Tibial nerve (tissue), 4 donors: ENCODE measurements around the gene GNAI2.

Experiments used
- EP300 ChIP-seq, 2 donors: sonication (generic); formaldehyde crosslinking; IDR thresholded peaks; one replicate each; pipeline ENCODE4 v1.6.1; 2017; ENCODE audit warnings: antibody characterized with exemption in 2 of 2, mild to moderate bottlenecking in 1 of 2
- POLR2A ChIP-seq, 2 donors: fragments of 450-650 bp; IDR thresholded peaks; one replicate each; pipeline ENCODE4 v1.6.1; 2017; ENCODE audit warnings: antibody characterized with exemption in 2 of 2, mild to moderate bottlenecking in 2 of 2, moderate library complexity in 2 of 2
- TF ChIP-seq, protein P1 (sequence below), 5 experiments: fragments of 200-600 bp in 3 of 5; fragments of 450-650 bp in 2 of 5; sonication (generic) in 3 of 5; IDR thresholded peaks; one replicate each; pipeline ENCODE4 v1.5.1; 2016 to 2019; ENCODE audit warnings: antibody characterized with exemption in 5 of 5, mild to moderate bottlenecking in 3 of 5, moderate library complexity in 2 of 5

DNA sequence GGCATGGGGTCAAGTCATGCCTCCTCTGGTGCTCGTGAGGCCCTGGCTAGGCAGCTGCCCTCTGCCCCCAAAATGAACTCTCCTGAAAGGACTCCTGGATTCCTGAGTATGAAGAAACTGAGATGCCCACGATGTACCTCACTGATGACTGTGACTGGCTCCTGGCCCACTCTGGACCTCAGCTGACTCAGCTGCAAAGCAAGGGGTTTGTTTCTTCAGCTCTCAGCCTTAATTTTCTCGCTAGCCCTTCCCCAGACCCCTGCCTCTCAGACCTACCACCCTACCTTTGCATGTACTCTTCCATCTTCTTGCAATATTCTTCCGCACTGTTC lies 5.2 kb upstream of the GNAI2 start:
- TF ChIP-seq, protein P1, sequence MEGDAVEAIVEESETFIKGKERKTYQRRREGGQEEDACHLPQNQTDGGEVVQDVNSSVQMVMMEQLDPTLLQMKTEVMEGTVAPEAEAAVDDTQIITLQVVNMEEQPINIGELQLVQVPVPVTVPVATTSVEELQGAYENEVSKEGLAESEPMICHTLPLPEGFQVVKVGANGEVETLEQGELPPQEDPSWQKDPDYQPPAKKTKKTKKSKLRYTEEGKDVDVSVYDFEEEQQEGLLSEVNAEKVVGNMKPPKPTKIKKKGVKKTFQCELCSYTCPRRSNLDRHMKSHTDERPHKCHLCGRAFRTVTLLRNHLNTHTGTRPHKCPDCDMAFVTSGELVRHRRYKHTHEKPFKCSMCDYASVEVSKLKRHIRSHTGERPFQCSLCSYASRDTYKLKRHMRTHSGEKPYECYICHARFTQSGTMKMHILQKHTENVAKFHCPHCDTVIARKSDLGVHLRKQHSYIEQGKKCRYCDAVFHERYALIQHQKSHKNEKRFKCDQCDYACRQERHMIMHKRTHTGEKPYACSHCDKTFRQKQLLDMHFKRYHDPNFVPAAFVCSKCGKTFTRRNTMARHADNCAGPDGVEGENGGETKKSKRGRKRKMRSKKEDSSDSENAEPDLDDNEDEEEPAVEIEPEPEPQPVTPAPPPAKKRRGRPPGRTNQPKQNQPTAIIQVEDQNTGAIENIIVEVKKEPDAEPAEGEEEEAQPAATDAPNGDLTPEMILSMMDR (IDR thresholded peaks at IDR 0.05) = no peak
- TF ChIP-seq EP300 (IDR thresholded peaks at IDR 0.05) (no peak), POLR2A (IDR thresholded peaks at IDR 0.05) (no peak)
